Metanephros (tissue), 2 donors: ENCODE data around the gene JTB. TPM values are rescaled to one million over a fixed set of nuclear protein-coding genes. Genes with fewer than 3 reads are reported as not detected.

Experiments
- small RNA-seq: library from RNA; depleted of rRNA; stranded (forward); fragments of <200 nt; gene quantifications from one replicate; pipeline ENCODE3, GENCODE V24; 2014; ENCODE audit warnings: low replicate concordance
- total RNA-seq: library from RNA; depleted of rRNA; stranded (reverse); fragments of >200 nt; gene quantifications from one replicate; pipeline ENCODE4 v1.2.3, GENCODE V29; 2014

The JTB gene
- total RNA-seq, result 81.6 TPM

GRCh38 chr1:153977250-153978240 lies at the start of gene JTB:
Gene JTB (minus strand): TSS chr1:153977674. CDS start chr1:153977252, 422 bp downstream.

GRCh38 chr1:153990468-153991150 lies 13.1 kb upstream of the JTB start, which contains the start of gene RPS27:
Gene RPS27 (plus strand): TSS chr1:153990762. CDS start chr1:153990797, 35 bp downstream.

GRCh38 chr1:153985941-153986761 lies 8.7 kb upstream of the JTB start, which contains the start of gene RAB13:
Gene RAB13 (minus strand): TSS chr1:153986339. CDS start chr1:153986236, 103 bp downstream.

GRCh38 chr1:153967107-153967999 lies 10.1 kb downstream of the JTB start, which contains the start of gene CREB3L4:
Gene CREB3L4 (plus strand): TSS chr1:153967902. CDS start chr1:153968526, 624 bp downstream.

GRCh38 chr1:153963030-153963849 lies 14.2 kb downstream of the JTB start, which contains the start of gene SLC39A1:
Gene SLC39A1 (minus strand): TSS chr1:153963537. CDS start chr1:153962715, 822 bp downstream.

GRCh38 chr1:153958111-153958960 lies 19.1 kb downstream of the JTB start, which contains the start of gene CRTC2:
Gene CRTC2 (minus strand): TSS chr1:153958612. CDS start chr1:153958497, 115 bp downstream.

GRCh38 chr1:153946622-153947241 lies 30.7 kb downstream of the JTB start, which contains the start of gene DENND4B:
Gene DENND4B (minus strand): TSS chr1:153946718. CDS start chr1:153944374, 2,344 bp downstream.

Small RNA genes within 50 kb of the gene (small RNA-seq; reads per million reads assigned to genes)
- gene MIR6737, result not detected

Other genes starting within 250 kb of the JTB start
- 67.8 TPM for gene INTS3, start 249.6 kb downstream of the JTB start, total RNA-seq
- gene SLC27A3, start 202.3 kb downstream of the JTB start, total RNA-seq, result 30.2 TPM
- 15.9 TPM for gene GATAD2B, start 54.7 kb downstream of the JTB start, total RNA-seq
- gene DENND4B, start 31.0 kb downstream of the JTB start, total RNA-seq, result 46.3 TPM
- gene CRTC2, start 19.1 kb downstream of the JTB start, total RNA-seq, result 21.9 TPM
- 69.7 TPM for gene SLC39A1, start 14.1 kb downstream of the JTB start, total RNA-seq
- 15.7 TPM for gene CREB3L4, start 9.8 kb downstream of the JTB start, total RNA-seq
- 52.0 TPM for gene RAB13, start 8.7 kb upstream of the JTB start, total RNA-seq
- 4,585 TPM for gene RPS27, start 13.1 kb upstream of the JTB start, total RNA-seq
- gene NUP210L, start 177.4 kb upstream of the JTB start, total RNA-seq, result 0.06 TPM
- gene TPM3, start 214.4 kb upstream of the JTB start, total RNA-seq, result 116 TPM
- gene CFAP141, start 228.7 kb upstream of the JTB start, total RNA-seq, result not detected
- 87.0 TPM for gene UBAP2L, start 243.3 kb upstream of the JTB start, total RNA-seq